T1000 (cell line): Measurements from ENCODE around the gene ADPRHL1.

Experiments used
- DNase-seq: peaks from one replicate; lab custom pipeline; 2025; ENCODE audit warnings: mixed read lengths; lab: John Stamatoyannopoulos, UW

ADPRHL1 gene

GRCh38 chr13:113432506-113433270, 20.6 kb downstream of the ADPRHL1 start:
- DNase-seq = no peak

- no peak for DNase-seq
These were observed 22.1 kb downstream of the ADPRHL1 start for GRCh38 chr13:113431171-113431570.

- no peak for DNase-seq
These were observed 22.7 kb downstream of the ADPRHL1 start for GRCh38 chr13:113430378-113431110.

- no peak for DNase-seq
These were observed 23.7 kb downstream of the ADPRHL1 start for GRCh38 chr13:113429608-113429985.

GRCh38 chr13:113428871-113429607, 24.2 kb downstream of the ADPRHL1 start:
- DNase-seq = no peak

- no peak for DNase-seq
These were observed 24.8 kb downstream of the ADPRHL1 start for GRCh38 chr13:113428469-113428865.

- no peak for DNase-seq
These were observed 25.5 kb downstream of the ADPRHL1 start for GRCh38 chr13:113427562-113428468.

- no peak for DNase-seq
These were observed 26.7 kb downstream of the ADPRHL1 start for GRCh38 chr13:113426591-113426986.

GRCh38 chr13:113425941-113426590, 27.2 kb downstream of the ADPRHL1 start:
- DNase-seq = peak; percentile 45

GRCh38 chr13:113423520-113424163, 29.6 kb downstream of the ADPRHL1 start:
- DNase-seq = no peak

GRCh38 chr13:113422807-113423519, 30.3 kb downstream of the ADPRHL1 start:
- no peak for DNase-seq

- peak; percentile 22 for DNase-seq
These were observed 31.5 kb downstream of the ADPRHL1 start for GRCh38 chr13:113421673-113422270.

- peak; percentile 22 for DNase-seq
These were observed 32.3 kb downstream of the ADPRHL1 start for GRCh38 chr13:113420833-113421600.

- DNase-seq = no peak
These were observed 33.1 kb downstream of the ADPRHL1 start for GRCh38 chr13:113420232-113420631.

- no peak for DNase-seq
These were observed 33.6 kb downstream of the ADPRHL1 start for GRCh38 chr13:113419531-113420193.

- DNase-seq = no peak
These were observed 34.6 kb downstream of the ADPRHL1 start for GRCh38 chr13:113418722-113419049.

- DNase-seq = no peak
These were observed 35.2 kb downstream of the ADPRHL1 start for GRCh38 chr13:113417836-113418721.
